OCI-LY1 (cell line): Measurements from ENCODE around the gene CIBAR2.

Experiments used
- H2AFZ ChIP-seq: fragments of 200-600 bp; sonication (generic), shearing (Covaris generic); 2 replicates; pipeline ENCODE4 v1.6.0; 2014; ENCODE audit warnings: antibody characterized with exemption, mild to moderate bottlenecking, low read length
- H3F3A ChIP-seq: fragments of 200-600 bp; sonication (generic), shearing (Covaris generic); 2 replicates; pipeline ENCODE4 v1.6.0; 2014; ENCODE audit warnings: mild to moderate bottlenecking, antibody characterized with exemption, low read length, moderate library complexity; ENCODE audit not compliant: insufficient read depth
- H3K27ac ChIP-seq: fragments of 200-600 bp; sonication (generic); 2 replicates; pipeline ENCODE4 v1.5.1; 2014; ENCODE audit warnings: low read length, mixed run types, mild to moderate bottlenecking, low read depth; ENCODE audit not compliant: poor library complexity, severe bottlenecking
- H3K27me3 ChIP-seq: fragments of 200-600 bp; sonication (generic); 2 replicates; pipeline ENCODE4 v1.6.0; 2014; ENCODE audit warnings: antibody characterized with exemption, mild to moderate bottlenecking, low read length, moderate library complexity; ENCODE audit not compliant: insufficient read depth
- H3K36me3 ChIP-seq: fragments of 200-600 bp; sonication (generic); 2 replicates; pipeline ENCODE4 v1.6.1; 2014; ENCODE audit warnings: mild to moderate bottlenecking, antibody characterized with exemption, low read length, moderate library complexity, mixed read lengths; ENCODE audit not compliant: insufficient read depth
- H3K4me1 ChIP-seq: fragments of 200-600 bp; sonication (generic); 2 replicates; pipeline ENCODE4 v1.5.1; 2014; ENCODE audit warnings: mild to moderate bottlenecking, low read length, moderate library complexity; ENCODE audit not compliant: insufficient read depth, severe bottlenecking
- H3K4me2 ChIP-seq: fragments of 200-600 bp; sonication (generic), shearing (Covaris generic); 2 replicates; pipeline ENCODE4 v1.6.1; 2014; ENCODE audit warnings: low read length
- H3K4me3 ChIP-seq: fragments of 200-600 bp; sonication (generic); 2 replicates; pipeline ENCODE4 v1.5.1; 2014; ENCODE audit warnings: low read length, low read depth, mild to moderate bottlenecking, mixed read lengths; ENCODE audit not compliant: poor library complexity, severe bottlenecking
- H3K79me2 ChIP-seq: fragments of 200-600 bp; shearing (Covaris generic); 2 replicates; pipeline ENCODE4 v1.6.1; 2016; ENCODE audit warnings: mixed run types, low read length, mixed read lengths; ENCODE audit not compliant: insufficient read depth
- H3K9ac ChIP-seq: fragments of 200-600 bp; sonication (generic), shearing (Covaris generic); 2 replicates; pipeline ENCODE4 v1.6.1; 2014; ENCODE audit warnings: mild to moderate bottlenecking, low read length, mixed read lengths
- H3K9me2 ChIP-seq: fragments of 200-600 bp; sonication (generic), shearing (Covaris generic); 2 replicates; pipeline ENCODE4 v1.6.1; 2014; ENCODE audit warnings: low read depth, mild to moderate bottlenecking, low read length, mixed read lengths
- H3K9me3 ChIP-seq: fragments of 200-600 bp; shearing (Covaris generic); 2 replicates; pipeline ENCODE4 v1.6.1; 2014; ENCODE audit warnings: low read length, mixed read lengths
- H4K20me1 ChIP-seq: fragments of 200-600 bp; sonication (generic), shearing (Covaris generic); 2 replicates; pipeline ENCODE4 v1.6.0; 2016; ENCODE audit warnings: mild to moderate bottlenecking, low read length; ENCODE audit not compliant: insufficient read depth
- EZH2 ChIP-seq: fragments of 200-600 bp; sonication (generic), shearing (Covaris generic); IDR thresholded peaks from 2 replicates; pipeline ENCODE4 v1.8.0; 2017; ENCODE audit warnings: borderline replicate concordance, mixed run types, mild to moderate bottlenecking, antibody characterized with exemption, low read length, moderate library complexity, mixed read lengths
- TF ChIP-seq, protein P1 (sequence below): fragments of 200-600 bp; sonication (generic), shearing (Covaris generic); IDR thresholded peaks from 2 replicates; pipeline ENCODE4 v1.5.1; 2017; ENCODE audit warnings: mild to moderate bottlenecking, antibody characterized with exemption, low read length, moderate library complexity, mixed read lengths

CIBAR2 gene

DNA sequence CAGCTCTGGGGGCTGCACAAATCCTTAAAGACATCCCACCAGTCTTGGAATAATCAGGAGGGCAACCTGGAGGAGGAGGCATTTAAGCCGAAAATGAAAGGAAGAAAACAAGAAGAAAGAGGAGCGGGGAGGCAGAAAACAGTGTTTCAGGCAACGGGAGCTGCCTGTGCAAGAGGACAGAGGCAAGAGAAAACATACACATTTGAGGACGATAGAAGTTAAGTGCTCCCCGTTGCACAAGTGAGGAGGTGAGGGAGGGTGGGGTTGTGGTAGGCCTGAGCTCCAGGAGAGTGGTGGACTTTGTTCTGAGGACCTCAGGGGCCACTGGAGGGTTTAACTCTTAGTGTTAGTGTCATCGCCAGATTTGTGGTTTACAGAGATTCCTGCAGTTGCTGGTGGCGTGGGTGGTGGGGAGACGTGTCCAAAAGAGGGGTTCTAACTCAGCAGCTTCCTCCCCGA lies 27.6 kb upstream of the CIBAR2 start:
- Histone ChIP-seq H4K20me1 (no peaks in the 10 kb centered on the region), H3K9ac (no peak overlapping the region), H3K36me3 (no peaks in the 10 kb centered on the region), H3K4me2 (no peak overlapping the region), H3F3A (no peaks in the 10 kb centered on the region), H3K4me1 (no peaks in the 10 kb centered on the region), H3K27ac (no peak overlapping the region), H3K27me3 (peaks cover 5% of the 10 kb centered on the region; the same call in 1 of the 2 replicates), H2AFZ (no peak overlapping the region), H3K9me3 (no peaks in the 10 kb centered on the region), H3K4me3 (no peak overlapping the region), H3K9me2 (no peaks in the 10 kb centered on the region), H3K79me2 (no peaks in the 10 kb centered on the region)
- no peak for TF ChIP-seq EZH2
- TF ChIP-seq, protein P1, sequence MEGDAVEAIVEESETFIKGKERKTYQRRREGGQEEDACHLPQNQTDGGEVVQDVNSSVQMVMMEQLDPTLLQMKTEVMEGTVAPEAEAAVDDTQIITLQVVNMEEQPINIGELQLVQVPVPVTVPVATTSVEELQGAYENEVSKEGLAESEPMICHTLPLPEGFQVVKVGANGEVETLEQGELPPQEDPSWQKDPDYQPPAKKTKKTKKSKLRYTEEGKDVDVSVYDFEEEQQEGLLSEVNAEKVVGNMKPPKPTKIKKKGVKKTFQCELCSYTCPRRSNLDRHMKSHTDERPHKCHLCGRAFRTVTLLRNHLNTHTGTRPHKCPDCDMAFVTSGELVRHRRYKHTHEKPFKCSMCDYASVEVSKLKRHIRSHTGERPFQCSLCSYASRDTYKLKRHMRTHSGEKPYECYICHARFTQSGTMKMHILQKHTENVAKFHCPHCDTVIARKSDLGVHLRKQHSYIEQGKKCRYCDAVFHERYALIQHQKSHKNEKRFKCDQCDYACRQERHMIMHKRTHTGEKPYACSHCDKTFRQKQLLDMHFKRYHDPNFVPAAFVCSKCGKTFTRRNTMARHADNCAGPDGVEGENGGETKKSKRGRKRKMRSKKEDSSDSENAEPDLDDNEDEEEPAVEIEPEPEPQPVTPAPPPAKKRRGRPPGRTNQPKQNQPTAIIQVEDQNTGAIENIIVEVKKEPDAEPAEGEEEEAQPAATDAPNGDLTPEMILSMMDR: no peak

DNA sequence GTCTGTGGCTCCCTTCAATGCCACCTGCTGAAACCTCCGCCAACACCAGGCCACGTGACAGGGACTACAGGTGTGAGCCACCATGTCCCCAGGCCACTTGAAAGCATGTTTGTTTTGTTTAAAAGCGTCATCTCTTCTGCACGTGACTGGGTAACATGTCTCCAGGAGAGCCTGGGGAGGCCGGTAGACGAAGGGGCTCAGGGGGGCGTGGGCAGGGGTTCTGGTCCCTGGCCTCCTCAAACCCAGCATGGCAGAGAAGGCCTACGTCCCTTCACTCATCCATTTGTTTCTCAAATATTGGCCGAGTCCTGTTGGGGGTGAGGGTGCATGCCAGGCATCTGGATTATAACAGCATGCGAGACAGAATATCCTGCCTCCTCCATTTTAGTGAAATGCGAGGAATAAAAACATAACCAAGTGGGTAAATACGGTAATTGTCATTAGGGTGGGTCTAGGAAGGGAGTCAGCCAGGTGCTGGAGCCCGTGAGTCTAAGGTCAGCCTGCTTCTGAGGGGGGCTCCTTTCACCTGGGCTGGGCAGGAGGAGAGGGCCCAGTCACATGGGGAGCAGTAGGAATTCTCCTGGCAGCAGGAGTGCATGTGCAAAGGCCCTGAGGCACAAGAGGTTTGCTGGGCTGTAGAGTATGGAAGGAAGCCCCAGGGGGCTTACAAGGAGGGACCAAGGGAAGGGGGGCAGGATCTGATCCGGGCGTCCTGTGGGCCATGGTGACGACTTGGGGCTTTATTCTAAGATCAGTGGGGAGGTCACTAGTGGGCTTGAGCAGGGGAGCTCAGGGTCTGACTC lies 26.8 kb upstream of the CIBAR2 start:
- Histone ChIP-seq H3K27ac (no peak overlapping the region), H3K9ac (no peak overlapping the region), H3K79me2 (no peaks in the 10 kb centered on the region), H2AFZ (no peak overlapping the region), H3K4me1 (no peaks in the 10 kb centered on the region), H3K9me2 (no peaks in the 10 kb centered on the region), H3K27me3 (peaks cover 5% of the 10 kb centered on the region; the same call in 1 of the 2 replicates), H3F3A (no peaks in the 10 kb centered on the region), H3K4me2 (no peak overlapping the region), H4K20me1 (no peaks in the 10 kb centered on the region), H3K9me3 (no peaks in the 10 kb centered on the region), H3K4me3 (no peak overlapping the region), H3K36me3 (no peaks in the 10 kb centered on the region)
- TF ChIP-seq EZH2: no peak
- TF ChIP-seq, protein P1: no peak

DNA sequence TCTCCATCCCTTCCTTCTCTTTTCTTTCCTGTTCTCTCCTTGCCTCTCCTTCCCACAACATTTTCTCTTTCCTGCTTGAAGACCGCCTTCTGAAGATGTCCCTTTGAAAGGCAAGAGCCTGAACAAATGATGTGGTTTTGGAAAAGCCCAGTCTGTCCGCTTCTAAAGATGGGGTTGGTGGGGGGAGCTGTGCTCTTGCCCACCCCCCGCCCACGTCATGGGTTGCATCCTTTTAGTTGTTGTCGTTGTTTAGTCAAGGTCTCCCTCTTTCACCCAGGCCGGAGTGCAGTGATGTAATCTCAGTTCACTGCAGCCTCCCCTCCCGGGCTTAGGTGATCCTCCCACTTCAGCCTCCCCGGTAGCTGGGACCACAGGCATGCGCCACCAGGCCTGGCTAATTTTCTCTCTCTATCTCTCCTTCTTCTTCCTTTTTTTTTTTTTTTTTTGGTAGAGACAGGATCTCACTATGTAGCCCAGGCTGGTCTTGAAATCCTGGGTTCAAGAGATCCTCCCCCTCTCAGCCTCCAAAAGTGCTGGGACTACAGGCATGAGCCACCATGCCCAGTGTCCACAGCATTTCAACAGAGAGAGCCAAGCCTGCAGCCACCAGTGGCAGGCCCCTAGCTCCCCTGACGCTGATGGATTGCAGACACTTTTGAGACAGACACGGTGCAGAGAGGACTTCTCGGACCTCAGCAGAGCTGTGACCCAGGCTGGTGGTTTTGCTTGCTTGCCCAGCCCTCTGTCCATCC lies 26.0 kb upstream of the CIBAR2 start:
- H3K27me3 ChIP-seq: peaks cover 5% of the 10 kb centered on the region; the same call in 1 of the 2 replicates
- no peaks in the 10 kb centered on the region for H3K36me3 ChIP-seq
- H4K20me1 ChIP-seq: no peaks in the 10 kb centered on the region
- H2AFZ ChIP-seq: no peak overlapping the region
- H3K4me3 ChIP-seq: no peak overlapping the region
- TF ChIP-seq, protein P1: no peak
- TF ChIP-seq EZH2: no peak
- no peak overlapping the region for H3K4me2 ChIP-seq
- H3K9ac ChIP-seq: no peak overlapping the region
- no peak overlapping the region for H3K27ac ChIP-seq
- no peaks in the 10 kb centered on the region for H3K9me3 ChIP-seq
- no peaks in the 10 kb centered on the region for H3F3A ChIP-seq
- H3K79me2 ChIP-seq: no peaks in the 10 kb centered on the region
- no peaks in the 10 kb centered on the region for H3K4me1 ChIP-seq
- no peaks in the 10 kb centered on the region for H3K9me2 ChIP-seq
